Lower lobe of right lung (tissue), 2 donors: Measurements from ENCODE around the gene SLC24A3. TPM values are rescaled to one million over a fixed set of nuclear protein-coding genes. Genes with fewer than 3 reads are reported as not detected.

Experiments used
- ATAC-seq, 2 donors: fragments of 200-7000 bp; cut with Tn5 transposase; one replicate each; pipeline ENCODE4 v1.9.1; 2020 to 2022; ENCODE audit warnings: mild to moderate bottlenecking in 2 of 2, moderate library complexity in 2 of 2
- DNase-seq: peaks from one replicate; pipeline ENCODE4 v3.0.0-alpha.2; 2020
- H3K27ac ChIP-seq: fragments of 200-600 bp; one replicate; pipeline ENCODE4 v1.8.0; 2022
- H3K27me3 ChIP-seq: fragments of 200-600 bp; one replicate; pipeline ENCODE4 v1.8.0; 2022; ENCODE audit warnings: low read depth
- H3K36me3 ChIP-seq: fragments of 200-600 bp; one replicate; pipeline ENCODE4 v1.8.0; 2022; ENCODE audit warnings: mild to moderate bottlenecking
- H3K4me1 ChIP-seq: fragments of 200-600 bp; one replicate; pipeline ENCODE4 v1.8.0; 2022
- H3K4me3 ChIP-seq: fragments of 200-600 bp; one replicate; pipeline ENCODE4 v1.8.0; 2022; ENCODE audit warnings: mild to moderate bottlenecking
- H3K9me3 ChIP-seq: fragments of 200-600 bp; one replicate; pipeline ENCODE4 v1.8.0; 2022
- intact Hi-C: fragments of 100-400 bp; cut with DNase I; formaldehyde crosslinking; loops from one replicate; pipeline ENCODE4 v1.11.0; 2022
- total RNA-seq: library from RNA; stranded (reverse); fragmentation: NEBNext Ultra II Directional; extraction: Animal tissue kit (Norgen Biotek cat#: 25700); gene quantifications from one replicate; pipeline ENCODE4 v1.2.1, GENCODE V29; 2021
- TF ChIP-seq, protein P1 (sequence below): fragments of 200-600 bp; IDR thresholded peaks from one replicate; pipeline ENCODE4 v1.8.0; 2022; ENCODE audit warnings: antibody characterized with exemption, mild to moderate bottlenecking
- donor health status: DM: no; HTN: yes; CAD: no; lungs with severe emphysema.

Gene SLC24A3
- total RNA-seq, 1 donor from 2014 or later: 7.9 TPM

DNA sequence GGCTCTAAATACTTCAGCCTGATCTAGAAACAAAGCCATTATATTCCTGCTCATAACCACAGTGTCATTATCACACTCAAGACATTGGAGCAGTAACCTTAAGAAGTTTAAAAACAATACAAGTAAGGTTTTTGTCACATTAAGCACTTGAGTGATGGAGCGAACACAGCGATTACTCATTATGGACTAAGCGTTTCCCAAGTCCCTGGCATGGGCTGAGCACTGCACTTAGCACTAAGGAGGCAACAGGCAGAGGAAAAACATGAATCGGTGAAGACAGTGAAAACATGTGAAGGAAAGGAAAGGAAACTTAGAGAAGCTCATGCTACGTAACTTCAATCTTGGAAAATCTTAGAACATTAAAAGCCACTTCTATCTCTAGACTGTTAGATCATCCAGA lies 108.7 kb downstream of the SLC24A3 start:
- ATAC-seq (no peak), DNase-seq (no peak)
- TF ChIP-seq, protein P1, sequence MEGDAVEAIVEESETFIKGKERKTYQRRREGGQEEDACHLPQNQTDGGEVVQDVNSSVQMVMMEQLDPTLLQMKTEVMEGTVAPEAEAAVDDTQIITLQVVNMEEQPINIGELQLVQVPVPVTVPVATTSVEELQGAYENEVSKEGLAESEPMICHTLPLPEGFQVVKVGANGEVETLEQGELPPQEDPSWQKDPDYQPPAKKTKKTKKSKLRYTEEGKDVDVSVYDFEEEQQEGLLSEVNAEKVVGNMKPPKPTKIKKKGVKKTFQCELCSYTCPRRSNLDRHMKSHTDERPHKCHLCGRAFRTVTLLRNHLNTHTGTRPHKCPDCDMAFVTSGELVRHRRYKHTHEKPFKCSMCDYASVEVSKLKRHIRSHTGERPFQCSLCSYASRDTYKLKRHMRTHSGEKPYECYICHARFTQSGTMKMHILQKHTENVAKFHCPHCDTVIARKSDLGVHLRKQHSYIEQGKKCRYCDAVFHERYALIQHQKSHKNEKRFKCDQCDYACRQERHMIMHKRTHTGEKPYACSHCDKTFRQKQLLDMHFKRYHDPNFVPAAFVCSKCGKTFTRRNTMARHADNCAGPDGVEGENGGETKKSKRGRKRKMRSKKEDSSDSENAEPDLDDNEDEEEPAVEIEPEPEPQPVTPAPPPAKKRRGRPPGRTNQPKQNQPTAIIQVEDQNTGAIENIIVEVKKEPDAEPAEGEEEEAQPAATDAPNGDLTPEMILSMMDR: no peak
- H3K4me1 ChIP-seq: no peaks in the 10 kb centered on the region
- H3K4me3 ChIP-seq: no peak overlapping the region
- H3K36me3 ChIP-seq: no peaks in the 10 kb centered on the region
- H3K27me3 ChIP-seq: no peaks in the 10 kb centered on the region
- intact Hi-C loops: no loop called here
- no peak overlapping the region for H3K27ac ChIP-seq
- H3K9me3 ChIP-seq: no peaks in the 10 kb centered on the region

DNA sequence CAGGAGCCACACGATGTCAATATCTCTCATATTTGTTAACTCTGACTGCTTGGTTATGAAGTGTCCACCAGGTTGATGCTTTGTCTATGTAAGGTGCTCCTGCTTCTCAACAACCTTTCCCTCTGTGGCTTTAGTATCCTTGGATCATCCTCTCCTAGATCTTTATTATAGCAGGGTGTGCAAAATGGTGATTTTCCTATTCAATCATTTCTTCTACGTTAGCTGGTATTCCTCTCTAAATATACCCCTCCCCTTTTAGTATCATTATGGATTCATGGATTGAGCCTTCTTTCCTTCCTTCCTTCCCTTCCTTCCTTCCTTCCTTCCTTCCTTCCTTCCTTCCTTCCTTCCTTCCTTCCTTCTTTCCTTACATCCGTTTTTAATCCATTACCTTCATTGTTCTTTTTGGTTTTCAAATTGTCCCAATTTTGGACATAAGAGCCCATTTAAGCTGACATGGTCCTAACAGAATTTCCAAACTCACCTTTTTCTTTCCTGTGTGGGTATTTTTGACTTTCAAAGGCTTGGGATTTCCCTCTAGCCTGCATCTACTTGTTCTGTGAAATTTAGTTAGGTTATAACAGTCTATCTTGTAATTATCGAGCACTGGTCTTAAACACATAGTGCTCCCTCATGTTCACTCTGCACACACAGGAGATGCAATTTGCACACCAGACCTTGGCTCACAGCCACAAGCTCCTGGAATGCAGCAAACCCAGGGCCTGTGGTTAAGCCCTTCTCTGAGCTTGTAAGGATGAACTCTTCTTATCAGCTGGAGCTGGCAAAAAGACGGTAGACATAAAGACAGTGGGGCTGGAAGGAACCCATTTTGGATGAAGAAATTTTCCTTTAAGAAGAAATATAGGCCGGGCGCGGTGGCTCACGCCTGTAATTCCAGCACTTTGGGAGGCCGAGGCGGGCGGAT lies 109.9 kb downstream of the SLC24A3 start:
- no peaks in the 10 kb centered on the region for H3K27me3 ChIP-seq
- DNase-seq (no peak), ATAC-seq (no peak)
- no peaks in the 10 kb centered on the region for H3K9me3 ChIP-seq
- H3K4me3 ChIP-seq: no peak overlapping the region
- intact Hi-C loops: no loop called here
- H3K27ac ChIP-seq: no peak overlapping the region
- TF ChIP-seq, protein P1: no peak
- H3K36me3 ChIP-seq: no peaks in the 10 kb centered on the region
- no peaks in the 10 kb centered on the region for H3K4me1 ChIP-seq

GRCh38 chr20:19327401-19327800 lies 115.0 kb downstream of the SLC24A3 start:
- DNase-seq: no peak
- Histone ChIP-seq H3K27me3 (no peaks in the 10 kb centered on the region), H3K36me3 (no peaks in the 10 kb centered on the region), H3K9me3 (no peaks in the 10 kb centered on the region), H3K27ac (no peak overlapping the region), H3K4me3 (no peak overlapping the region), H3K4me1 (no peaks in the 10 kb centered on the region)
- TF ChIP-seq, protein P1: no peak
- ATAC-seq: peak; percentile 48 to 54
- intact Hi-C loops: no loop called here

DNA sequence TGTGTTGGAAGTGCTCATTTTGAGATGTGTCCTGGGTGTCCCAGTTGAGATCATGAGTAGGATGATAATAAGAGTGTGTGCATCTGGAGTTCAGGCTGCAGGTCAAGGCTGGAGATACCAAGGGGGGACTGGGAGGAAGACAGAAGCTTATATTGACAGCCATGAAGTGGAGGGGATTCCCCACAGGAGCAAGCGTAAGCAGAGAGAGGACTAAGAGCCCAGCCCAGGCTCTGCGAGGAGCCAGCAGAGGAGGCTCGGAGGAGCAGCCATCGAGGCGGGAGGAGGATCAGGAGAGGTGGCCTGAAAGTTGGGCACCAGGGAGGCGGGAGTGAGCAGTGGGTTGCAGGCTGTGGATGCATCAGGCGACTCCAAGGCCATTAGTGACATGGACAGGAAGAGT lies 116.2 kb downstream of the SLC24A3 start:
- H3K9me3 ChIP-seq: no peaks in the 10 kb centered on the region
- H3K27me3 ChIP-seq: no peaks in the 10 kb centered on the region
- no peak for DNase-seq
- no peak overlapping the region for H3K4me3 ChIP-seq
- ATAC-seq: no peak
- no peaks in the 10 kb centered on the region for H3K36me3 ChIP-seq
- TF ChIP-seq, protein P1: no peak
- intact Hi-C loops: no loop called here
- no peak overlapping the region for H3K27ac ChIP-seq
- no peaks in the 10 kb centered on the region for H3K4me1 ChIP-seq

- intact Hi-C loops: no loop called here
- no peak overlapping the region for H3K27ac ChIP-seq
- no peak for DNase-seq
- no peaks in the 10 kb centered on the region for H3K36me3 ChIP-seq
- H3K4me3 ChIP-seq: no peak overlapping the region
- no peaks in the 10 kb centered on the region for H3K27me3 ChIP-seq
- TF ChIP-seq, protein P1: no peak
- ATAC-seq: no peak
- no peaks in the 10 kb centered on the region for H3K9me3 ChIP-seq
- no peaks in the 10 kb centered on the region for H3K4me1 ChIP-seq
Measured at GRCh38 chr20:19330038-19330437, 117.6 kb downstream of the SLC24A3 start.
